ENCODE measurements around the gene ART4. TPM values are rescaled to one million over a fixed set of nuclear protein-coding genes. Genes with fewer than 3 reads are reported as not detected.

The ART4 gene
- total and polyA plus RNA-seq, 2 donors (not counting 3 experiments of a cell fraction or from before 2014, with no cell fraction given), result 12.5 to 54.7 TPM

- no peaks in the 10 kb centered on the region for H3K27me3 ChIP-seq (ENCODE audit: control insufficient read depth in 2 of 2, insufficient read depth in 2 of 2, low read length in 2 of 2)
- intact Hi-C loops (cut with micrococcal nuclease), result no loop called here
- ChIA-PET CTCF (interaction anchor here (1.0 to 1.3 kb wide), 2 partner anchors 11 to 201 kb away, joined by 3 read pairs; no protein-coding TSS in a partner anchor), POLR2A (no interaction called here)
- no peaks in the 10 kb centered on the region for H3K4me1 ChIP-seq (ENCODE audit: control insufficient read depth, extremely low read depth, insufficient read depth, low read length)
- peaks cover 14 to 38% of the 10 kb centered on the region in 2 experiments for H3K36me3 ChIP-seq (ENCODE audit: control insufficient read depth in 2 of 2, extremely low read depth in 1 of 2, insufficient read depth in 2 of 2, low read length in 2 of 2)
- no peaks in the 10 kb centered on the region for H3K9me1 ChIP-seq (replicated peaks; ENCODE audit: control insufficient read depth, extremely low read depth, insufficient read depth, low read length)
- H3K9ac ChIP-seq (replicated peaks; ENCODE audit: extremely low read depth, insufficient read depth, low read length), result no peak overlapping the region
- BruUV-seq (replicated peaks), result no TSS peak
- H4K20me1 ChIP-seq (replicated peaks; ENCODE audit: control insufficient read depth, extremely low read depth, insufficient read depth, low read length), result no peaks in the 10 kb centered on the region
- DNase-seq (ENCODE audit: low read depth, low spot score) (no peak), FAIRE-seq (no peak)
- H3K79me2 ChIP-seq (ENCODE audit: control insufficient read depth, insufficient read depth, low read length), result peaks cover 21% of the 10 kb centered on the region
- H3K9me3 ChIP-seq (replicated peaks; ENCODE audit: control insufficient read depth, insufficient read depth, low read length), result no peaks in the 10 kb centered on the region
- TF ChIP-seq MYC (IDR thresholded peaks at IDR 0.05; ENCODE audit: low read depth, low read length) (no peak), FOS (IDR thresholded peaks at IDR 0.05; ENCODE audit: borderline replicate concordance, insufficient read depth, low read length) (no peak), POLR2A (IDR thresholded peaks at IDR 0.05; ENCODE audit: low read depth, low read length) (no peak), GATA2 (IDR thresholded peaks at IDR 0.05; ENCODE audit: insufficient read depth, insufficient read length, low read depth, low read length) (no peak), EZH2 (IDR thresholded peaks at IDR 0.05; ENCODE audit: borderline replicate concordance, low read depth, low read length, severe bottlenecking) (no peak), JUN (IDR thresholded peaks at IDR 0.05; ENCODE audit: borderline replicate concordance, insufficient read depth, insufficient read length, low read depth) (no peak), POLR2AphosphoS5 (IDR thresholded peaks at IDR 0.05; ENCODE audit: insufficient read depth, low read depth, low read length) (no peak)
- TF ChIP-seq, protein P1, sequence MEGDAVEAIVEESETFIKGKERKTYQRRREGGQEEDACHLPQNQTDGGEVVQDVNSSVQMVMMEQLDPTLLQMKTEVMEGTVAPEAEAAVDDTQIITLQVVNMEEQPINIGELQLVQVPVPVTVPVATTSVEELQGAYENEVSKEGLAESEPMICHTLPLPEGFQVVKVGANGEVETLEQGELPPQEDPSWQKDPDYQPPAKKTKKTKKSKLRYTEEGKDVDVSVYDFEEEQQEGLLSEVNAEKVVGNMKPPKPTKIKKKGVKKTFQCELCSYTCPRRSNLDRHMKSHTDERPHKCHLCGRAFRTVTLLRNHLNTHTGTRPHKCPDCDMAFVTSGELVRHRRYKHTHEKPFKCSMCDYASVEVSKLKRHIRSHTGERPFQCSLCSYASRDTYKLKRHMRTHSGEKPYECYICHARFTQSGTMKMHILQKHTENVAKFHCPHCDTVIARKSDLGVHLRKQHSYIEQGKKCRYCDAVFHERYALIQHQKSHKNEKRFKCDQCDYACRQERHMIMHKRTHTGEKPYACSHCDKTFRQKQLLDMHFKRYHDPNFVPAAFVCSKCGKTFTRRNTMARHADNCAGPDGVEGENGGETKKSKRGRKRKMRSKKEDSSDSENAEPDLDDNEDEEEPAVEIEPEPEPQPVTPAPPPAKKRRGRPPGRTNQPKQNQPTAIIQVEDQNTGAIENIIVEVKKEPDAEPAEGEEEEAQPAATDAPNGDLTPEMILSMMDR (IDR thresholded peaks at IDR 0.05; ENCODE audit: extremely low read depth in 1 of 2, insufficient read depth in 1 of 2, low read depth in 1 of 2, low read length in 2 of 2), result no peak
- TF ChIP-seq, protein P2, sequence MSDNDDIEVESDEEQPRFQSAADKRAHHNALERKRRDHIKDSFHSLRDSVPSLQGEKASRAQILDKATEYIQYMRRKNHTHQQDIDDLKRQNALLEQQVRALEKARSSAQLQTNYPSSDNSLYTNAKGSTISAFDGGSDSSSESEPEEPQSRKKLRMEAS (IDR thresholded peaks at IDR 0.05; ENCODE audit: insufficient read depth, insufficient read length), result no peak
- no peak overlapping the region for H3K27ac ChIP-seq (ENCODE audit: insufficient read depth, low read depth, low read length)
- H2AFZ ChIP-seq (ENCODE audit: low read depth, low read length), result no peak overlapping the region
- H3K4me3 ChIP-seq (replicated peaks in 1 of 3; ENCODE audit: insufficient read depth in 1 of 3, low read depth in 1 of 3, low read length in 3 of 3), result no peak overlapping the region
- no peak overlapping the region for H3K4me2 ChIP-seq (ENCODE audit: insufficient read depth, low read length)
- dilution Hi-C loops (cut with MboI; ENCODE audit: extremely low pct_ligation_motif_present, low sequenced_read_pairs), result no loop called here
Measured at GRCh38 chr12:14795028-14795448, 48.3 kb downstream of the ART4 start.
